G401 (cell line): ENCODE measurements around the gene LAMA2. TPM values are rescaled to one million over a fixed set of nuclear protein-coding genes. Genes with fewer than 3 reads are reported as not detected.

Experiments
- DNase-seq: peaks from one replicate; pipeline ENCODE4 v3.0.0-alpha.2; 2015; ENCODE audit warnings: low spot score
- in situ Hi-C: cut with HindIII; loops from 2 replicates; pipeline ENCODE4 v1.10.0; 2016; ENCODE audit warnings: low sequenced_read_pairs, mixed read lengths
- total RNA-seq: library from RNA; depleted of rRNA; stranded (reverse); fragments of >200 nt; shearing (Covaris generic); gene quantifications from 2 replicates; pipeline ENCODE4 v1.2.3, GENCODE V29; 2014

Gene LAMA2
- total RNA-seq, 1 experiment from 2014 or later = not detected

- in situ Hi-C loops = no loop called here
- DNase-seq = no peak
Observed at GRCh38 chr6:129110690-129111343, 227.9 kb downstream of the LAMA2 start.

GRCh38 chr6:129111346-129111745 lies 228.4 kb downstream of the LAMA2 start:
- DNase-seq = no peak

GRCh38 chr6:129111853-129112252 lies 228.9 kb downstream of the LAMA2 start:
- in situ Hi-C loops = no loop called here
- DNase-seq = no peak

More at GRCh38 chr6:129111346-129111745, 228.4 kb downstream of the LAMA2 start:
- in situ Hi-C loops = no loop called here

- in situ Hi-C loops = no loop called here
- no peak for DNase-seq
Observed at GRCh38 chr6:129112591-129112990, 229.7 kb downstream of the LAMA2 start.

GRCh38 chr6:129113637-129114036 lies 230.7 kb downstream of the LAMA2 start:
- in situ Hi-C loops = no loop called here
- no peak for DNase-seq

GRCh38 chr6:129114636-129115391 lies 231.9 kb downstream of the LAMA2 start:
- in situ Hi-C loops = no loop called here
- DNase-seq = no peak

- no peak for DNase-seq
- in situ Hi-C loops = no loop called here
Observed at GRCh38 chr6:129115471-129115870, 232.5 kb downstream of the LAMA2 start.

GRCh38 chr6:129117355-129117754 lies 234.4 kb downstream of the LAMA2 start:
- in situ Hi-C loops = no loop called here
- DNase-seq = no peak

- DNase-seq = no peak
- in situ Hi-C loops = no loop called here
Observed at GRCh38 chr6:129120856-129121638, 238.1 kb downstream of the LAMA2 start.

- in situ Hi-C loops = no loop called here
- DNase-seq = no peak
Observed at GRCh38 chr6:129124347-129124746, 241.4 kb downstream of the LAMA2 start.

- DNase-seq = no peak
- in situ Hi-C loops = no loop called here
Observed at GRCh38 chr6:129130106-129130505, 247.2 kb downstream of the LAMA2 start.

GRCh38 chr6:129130959-129131681 lies 248.2 kb downstream of the LAMA2 start:
- peak; percentile 19 for DNase-seq

GRCh38 chr6:129133770-129134192 lies 250.8 kb downstream of the LAMA2 start:
- in situ Hi-C loops = no loop called here
- no peak for DNase-seq

More at GRCh38 chr6:129130959-129131681, 248.2 kb downstream of the LAMA2 start:
- in situ Hi-C loops = no loop called here

- DNase-seq = no peak
- in situ Hi-C loops = no loop called here
Observed at GRCh38 chr6:129134535-129134934, 251.6 kb downstream of the LAMA2 start.

- in situ Hi-C loops = no loop called here
- DNase-seq = no peak
Observed at GRCh38 chr6:129135451-129135850, 252.5 kb downstream of the LAMA2 start.

- no peak for DNase-seq
- in situ Hi-C loops = no loop called here
Observed at GRCh38 chr6:129136751-129137150, 253.8 kb downstream of the LAMA2 start.

- DNase-seq = no peak
- in situ Hi-C loops = no loop called here
Observed at GRCh38 chr6:129138739-129139405, 255.9 kb downstream of the LAMA2 start.

GRCh38 chr6:129140526-129140925 lies 257.6 kb downstream of the LAMA2 start:
- in situ Hi-C loops = no loop called here
- DNase-seq = no peak

GRCh38 chr6:129141499-129141898 lies 258.6 kb downstream of the LAMA2 start:
- in situ Hi-C loops = no loop called here
- no peak for DNase-seq
